BE2C (cell line): Measurements from ENCODE around the gene KCNIP4.
A peak's percentile ranks its signal among the peaks of the same experiment; 100 is the strongest.

Source experiments
- DNase-seq: peaks from one replicate; pipeline ENCODE4 v3.0.0-alpha.2; 2020
- H3K27me3 ChIP-seq: fragments of 250-450 bp; sonication (Bioruptor Pico); 2 replicates; pipeline ENCODE4 v1.5.1; 2020; ENCODE audit warnings: mild to moderate bottlenecking
- H3K36me3 ChIP-seq: fragments of 250-450 bp; sonication (Bioruptor Pico); 2 replicates; pipeline ENCODE4 v1.5.1; 2020; ENCODE audit warnings: mild to moderate bottlenecking
- H3K4me1 ChIP-seq: fragments of 250-450 bp; sonication (Bioruptor Pico); 2 replicates; pipeline ENCODE4 v1.5.1; 2020
- H3K4me3 ChIP-seq: 2 replicates; pipeline ENCODE4 v1.5.1; 2011; ENCODE audit warnings: low read depth, low read length
- H3K9me3 ChIP-seq: fragments of 250-450 bp; sonication (Bioruptor Pico); 2 replicates; pipeline ENCODE4 v1.5.1; 2020
- CTCF ChIP-seq: IDR thresholded peaks from 2 replicates; pipeline ENCODE4 v1.5.1; 2012; ENCODE audit warnings: mild to moderate bottlenecking, low read depth, low read length

Gene KCNIP4

GRCh38 chr4:21191317-21191716 is 757.3 kb downstream of the KCNIP4 start:
- DNase-seq: no peak
- no peak overlapping the region for H3K4me3 ChIP-seq

GRCh38 chr4:21184788-21185187 is 763.8 kb downstream of the KCNIP4 start:
- no peak for DNase-seq
- no peak for TF ChIP-seq CTCF
- Histone ChIP-seq H3K4me3 (no peak overlapping the region), H3K27me3 (no peaks in the 10 kb centered on the region), H3K36me3 (no peaks in the 10 kb centered on the region), H3K9me3 (no peaks in the 10 kb centered on the region), H3K4me1 (no peaks in the 10 kb centered on the region)

More at GRCh38 chr4:21191317-21191716, 757.3 kb downstream of the KCNIP4 start:
- H3K27me3 ChIP-seq: no peaks in the 10 kb centered on the region
- no peaks in the 10 kb centered on the region for H3K9me3 ChIP-seq
- TF ChIP-seq CTCF: 0 out of 2 replicates have a peak, but pooled peaks have one; percentile 7
- no peaks in the 10 kb centered on the region for H3K4me1 ChIP-seq
- no peaks in the 10 kb centered on the region for H3K36me3 ChIP-seq

- no peak overlapping the region for H3K4me3 ChIP-seq
- no peaks in the 10 kb centered on the region for H3K27me3 ChIP-seq
- DNase-seq: no peak
- H3K9me3 ChIP-seq: no peaks in the 10 kb centered on the region
- TF ChIP-seq CTCF: no peak
- H3K4me1 ChIP-seq: no peaks in the 10 kb centered on the region
- H3K36me3 ChIP-seq: no peaks in the 10 kb centered on the region
Measured at GRCh38 chr4:21181716-21182115, 766.9 kb downstream of the KCNIP4 start.

- Histone ChIP-seq H3K36me3 (no peaks in the 10 kb centered on the region), H3K27me3 (no peaks in the 10 kb centered on the region), H3K9me3 (no peaks in the 10 kb centered on the region), H3K4me1 (no peaks in the 10 kb centered on the region), H3K4me3 (no peak overlapping the region)
- no peak for DNase-seq
- no peak for TF ChIP-seq CTCF
Measured at GRCh38 chr4:21177871-21178270, 770.7 kb downstream of the KCNIP4 start.

- no peak overlapping the region for H3K4me3 ChIP-seq
- no peak for TF ChIP-seq CTCF
- H3K4me1 ChIP-seq: no peaks in the 10 kb centered on the region
- H3K9me3 ChIP-seq: no peaks in the 10 kb centered on the region
- no peaks in the 10 kb centered on the region for H3K27me3 ChIP-seq
- no peaks in the 10 kb centered on the region for H3K36me3 ChIP-seq
- no peak for DNase-seq
Measured at GRCh38 chr4:21177092-21177491, 771.5 kb downstream of the KCNIP4 start.

- Histone ChIP-seq H3K27me3 (no peaks in the 10 kb centered on the region), H3K4me1 (no peaks in the 10 kb centered on the region), H3K9me3 (no peaks in the 10 kb centered on the region), H3K4me3 (no peak overlapping the region), H3K36me3 (no peaks in the 10 kb centered on the region)
- no peak for DNase-seq
- TF ChIP-seq CTCF: no peak
Measured at GRCh38 chr4:21167711-21168110, 780.9 kb downstream of the KCNIP4 start.
